GM12878 (cell line): ENCODE measurements around the gene METRN. TPM values are rescaled to one million over a fixed set of nuclear protein-coding genes. Genes with fewer than 3 reads are reported as not detected.

ENCODE experiments used
- ATAC-seq: fragments of 200-7000 bp; cut with Tn5 transposase; 3 replicates; pipeline ENCODE4 v1.9.1; 2020; ENCODE audit warnings: mild to moderate bottlenecking, moderate library complexity
- BruUV-seq: library from RNA; stranded (reverse); fragments of 400-500 nt; replicated peaks from 2 replicates; lab custom pipeline; 2021; lab: Mats Ljungman, UMichigan
- CTCF ChIA-PET: fragments of 300-600 bp; sonication (Branson Sonifier 250); formaldehyde crosslinking; extraction: SDS; loops from one replicate; lab custom pipeline; 2021; ENCODE audit warnings: inconsistent platforms; lab: Yijun Ruan, JAX
- POLR2A ChIA-PET: fragments of 350-600 bp; formaldehyde crosslinking; extraction: SDS; loops from one replicate; lab custom pipeline; 2021; ENCODE audit warnings: inconsistent platforms; lab: Charles Lee
- RAD21 ChIA-PET: fragments of 300-600 bp; sonication (Branson Sonifier 250); formaldehyde crosslinking; loops from one replicate; lab custom pipeline; 2023; ENCODE audit warnings: antibody characterized with exemption; ENCODE audit not compliant: unreplicated experiment; lab: Charles Lee
- SMC1A ChIA-PET: fragments of 300-600 bp; sonication (Branson Sonifier 250); formaldehyde crosslinking; loops from one replicate; lab custom pipeline; 2023; ENCODE audit not compliant: unreplicated experiment, uncharacterized antibody; lab: Charles Lee
- DNase-seq: peaks from one replicate; pipeline ENCODE4 v3.0.0-alpha.2; 2011; ENCODE audit warnings: low read depth, low spot score
- FAIRE-seq: peaks from 3 replicates; lab custom pipeline; 2011; peaks lifted over from hg19 to GRCh38; lab: Jason Lieb, UNC
- H2AFZ ChIP-seq: 2 replicates; pipeline ENCODE4 v1.6.0; 2011; ENCODE audit warnings: low read depth, low read length, control low read depth; ENCODE audit not compliant: control insufficient read depth
- H3K27ac ChIP-seq: 2 replicates; pipeline ENCODE4 v1.5.1; 2011; ENCODE audit warnings: control low read depth; ENCODE audit not compliant: control insufficient read depth, insufficient read depth
- H3K27me3 ChIP-seq, 2 experiments: replicated peaks in 1 of 2; 2 replicates each; pipeline versions ENCODE4 v1.6.0 to v1.6.1; 2011; ENCODE audit warnings: low read length in 1 of 2; ENCODE audit not compliant: control insufficient read depth in 2 of 2, insufficient read depth in 2 of 2
- H3K36me3 ChIP-seq, 2 experiments: 2 replicates each; pipeline ENCODE4 v1.5.1; 2011; ENCODE audit warnings: low read length in 1 of 2; ENCODE audit not compliant: control insufficient read depth in 2 of 2, insufficient read depth in 2 of 2
- H3K4me1 ChIP-seq: 2 replicates; pipeline ENCODE4 v1.6.1; 2011; ENCODE audit warnings: mild to moderate bottlenecking, low read length, moderate library complexity, mixed read lengths; ENCODE audit not compliant: control insufficient read depth, insufficient read depth
- H3K4me2 ChIP-seq: 2 replicates; pipeline ENCODE4 v1.6.0; 2011; ENCODE audit warnings: control low read depth; ENCODE audit not compliant: control insufficient read depth, insufficient read depth
- H3K4me3 ChIP-seq: fragments of 200-600 bp; sonication (generic); 2 replicates; pipeline ENCODE4 v1.5.1; 2016
- H3K79me2 ChIP-seq: 2 replicates; pipeline ENCODE4 v1.6.0; 2011; ENCODE audit warnings: low read length; ENCODE audit not compliant: control insufficient read depth, insufficient read depth
- H3K9ac ChIP-seq: 2 replicates; pipeline ENCODE4 v1.8.0; 2011; ENCODE audit warnings: low read length, control low read depth, mixed read lengths; ENCODE audit not compliant: control insufficient read depth, insufficient read depth
- H3K9me3 ChIP-seq: replicated peaks from 3 replicates; pipeline ENCODE4 v1.5.1; 2011; ENCODE audit warnings: mild to moderate bottlenecking, low read length; ENCODE audit not compliant: control insufficient read depth, insufficient read depth
- H4K20me1 ChIP-seq: 2 replicates; pipeline ENCODE4 v1.6.0; 2011; ENCODE audit not compliant: control insufficient read depth, insufficient read depth
- BCL3 ChIP-seq: IDR thresholded peaks from 2 replicates; pipeline ENCODE4 v1.6.1; 2011; ENCODE audit warnings: borderline replicate concordance, low read depth, mild to moderate bottlenecking, moderate library complexity, low read length; ENCODE audit not compliant: insufficient read depth, poor library complexity, severe bottlenecking
- HDGF ChIP-seq: fragments of 450-650 bp; IDR thresholded peaks from 2 replicates; pipeline ENCODE4 v1.6.1; 2016; ENCODE audit warnings: antibody characterized with exemption
- MAX ChIP-seq: IDR thresholded peaks from 2 replicates; pipeline ENCODE4 v1.6.1; 2012; ENCODE audit warnings: low read depth, low read length, improper control_type of control experiment
- NR2F1 ChIP-seq: fragments of 450-650 bp; conservative IDR thresholded peaks from 2 replicates; pipeline ENCODE4 v1.6.1; 2017; ENCODE audit warnings: mild to moderate bottlenecking
- POLR2AphosphoS2 ChIP-seq: IDR thresholded peaks from 2 replicates; pipeline ENCODE4 v1.6.1; 2011; ENCODE audit warnings: low read depth, mild to moderate bottlenecking, low read length, improper control_type of control experiment, moderate library complexity
- POU2F2 ChIP-seq: IDR thresholded peaks from 3 replicates; pipeline ENCODE4 v1.6.1; 2011; ENCODE audit warnings: low read depth, mild to moderate bottlenecking, low read length, borderline replicate concordance
- RELB ChIP-seq: fragments of 450-650 bp; IDR thresholded peaks from 2 replicates; pipeline ENCODE4 v1.6.1; 2017; ENCODE audit warnings: low read depth, mild to moderate bottlenecking, moderate library complexity
- SMAD1 ChIP-seq: fragments of 450-650 bp; IDR thresholded peaks from 2 replicates; pipeline ENCODE4 v1.6.1; 2018; ENCODE audit warnings: mild to moderate bottlenecking, low read depth; ENCODE audit not compliant: partially characterized antibody
- SPI1 ChIP-seq: IDR thresholded peaks from 2 replicates; pipeline ENCODE4 v1.6.1; 2011; ENCODE audit warnings: low read depth, mild to moderate bottlenecking, low read length, moderate library complexity, borderline replicate concordance; ENCODE audit not compliant: insufficient read depth
- TBL1XR1 ChIP-seq: IDR thresholded peaks from 2 replicates; pipeline ENCODE4 v1.6.1; 2012; ENCODE audit warnings: low read depth, low read length, improper control_type of control experiment
- USF1 ChIP-seq: IDR thresholded peaks from 2 replicates; pipeline ENCODE4 v1.6.1; 2011; ENCODE audit warnings: borderline replicate concordance, low read depth, mild to moderate bottlenecking, moderate library complexity, mixed read lengths, low read length; ENCODE audit not compliant: insufficient read depth; ENCODE audit errors: extremely low read length
- ZBTB11 ChIP-seq: fragments of 450-650 bp; formaldehyde crosslinking; IDR thresholded peaks from 2 replicates; pipeline ENCODE4 v1.5.0; 2022; ENCODE audit warnings: mild to moderate bottlenecking, missing genetic modification characterization
- WGBS: methylation state at CpG from one replicate; pipeline ENCODE4 v1.1.6; 2016; ENCODE audit warnings: low lambda C conversion rate; ENCODE audit not compliant: insufficient replicate concordance, insufficient coverage; ENCODE audit errors: missing lambda C conversion rate; 5-methylcytosine and 5-hydroxymethylcytosine counted together
- in situ Hi-C: fragments of 300-500 bp; cut with MboI; formaldehyde crosslinking; loops from 9 replicates; pipeline ENCODE4 v1.14.3; 2018; ENCODE audit warnings: mixed read lengths
- intact Hi-C: fragments of 100-400 bp; cut with micrococcal nuclease; formaldehyde crosslinking; loops from one replicate; pipeline ENCODE4 v1.14.2; 2022; ENCODE audit not compliant: unreplicated experiment
- polyA plus RNA-seq, 11 experiments: library from polyadenylated mRNA; depleted of rRNA in 4 of 11; unstranded in 6 of 11; stranded (reverse) in 5 of 11; fragments of >200 nt; fragmentation: Nextera tagmentation in 4 of 11; fragmentation: Illumina TruSeq in 1 of 11; extraction: Ambion mirVana in 4 of 11; extraction: Trizol in 1 of 11; gene quantifications; 1 replicate in 1 of 11; 2 replicates in 10 of 11; pipeline versions ENCODE4 v1.2.1 to v1.2.3, GENCODE V29; 2011 to 2016; ENCODE audit warnings: inconsistent platforms in 2 of 11, missing spikeins in 2 of 11, low read depth in 1 of 11
- total RNA-seq, 4 experiments: library from RNA; depleted of rRNA in 3 of 4; stranded (reverse); fragments of >200 nt in 3 of 4; fragmentation: Illumina TruSeq in 1 of 4; extraction: Trizol in 1 of 4; gene quantifications; 2 replicates each; pipeline versions ENCODE4 v1.2.1 to v1.2.3, GENCODE V29; 2013 to 2021

The METRN gene
- total and polyA plus RNA-seq, 10 of the 15 experiments (the other 5 are each of a cell fraction or from before 2014, with no cell fraction given): 0.11 to 12.8 (median 1.1) TPM; not detected in 1

- no peak for TF ChIP-seq BCL3
- no peak for TF ChIP-seq USF1
- TF ChIP-seq HDGF: no peak
Measured at GRCh38 chr16:679814-680624, 34.9 kb upstream of the METRN start, which contains the start of gene STUB1 (continued).

GRCh38 chr16:680625-680945, 34.3 kb upstream of the METRN start:
- H3K27ac ChIP-seq: peak overlapping the region; percentile 53
- peak overlapping the region; percentile 98 for H3K4me2 ChIP-seq
- CTCF ChIA-PET: interaction anchor here (1.0 to 1.5 kb wide), 2 partner anchors 9 to 13 kb away, joined by 3 to 4 read pairs; partner anchors contain the start of genes RHOT2 and WDR24
- no peaks in the 10 kb centered on the region for H3K9me3 ChIP-seq
- FAIRE-seq (no peak), DNase-seq (no peak), ATAC-seq (no peak)
- peaks cover 6 to 9% of the 10 kb centered on the region in 2 experiments; a peak in 2 of 4 replicates for H3K36me3 ChIP-seq
- POLR2A ChIA-PET: interaction anchor here (1.0 to 2.0 kb wide), 6 partner anchors 9 to 42 kb away, joined by 3 to 13 read pairs (median 4); partner anchors contain the start of genes RHOT2 and WDR24
- peak overlapping the region; percentile 84; the same call in 1 of the 2 replicates for H2AFZ ChIP-seq
- peaks cover 6% of the 10 kb centered on the region; the same call in 1 of the 2 replicates for H4K20me1 ChIP-seq
- peak overlapping the region; percentile 88 for H3K9ac ChIP-seq
- WGBS: 1% methylated on average over 31 of the region's 38 CpGs
- in situ Hi-C loops (no loop called here), intact Hi-C loops (loop anchor here (5.0 kb wide), 1 partner anchor 43 kb away; the partner anchor contains the start of gene METTL26)
- H3K4me3 ChIP-seq: peak overlapping the region; percentile 77
- H3K27me3 ChIP-seq: no peaks in the 10 kb centered on the region
- peaks cover 15% of the 10 kb centered on the region for H3K4me1 ChIP-seq
- no TSS peak for BruUV-seq
- SMC1A ChIA-PET: no interaction called here
- RAD21 ChIA-PET: interaction anchor here (0.9 kb wide), 2 partner anchors 14 to 40 kb away, joined by 3 read pairs; partner anchors contain the start of gene ANTKMT
- peaks cover 24% of the 10 kb centered on the region for H3K79me2 ChIP-seq
- TF ChIP-seq POU2F2 (0 out of 3 replicates have a peak, but pooled peaks have one; percentile 1), MAX (no peak), NR2F1 (no peak), ZBTB11 (CRISPR knock-in tag) (no peak), TBL1XR1 (no peak), SMAD1 (no peak), RELB (no peak), SPI1 (no peak), POLR2AphosphoS2 (no peak)
